NCI-H82 (cell line): ENCODE measurements around the gene TBC1D8B.
A peak's percentile ranks its signal among the peaks of the same experiment; 100 is the strongest.
"Not testable (repeated sequence)": the region's sequence is repeated elsewhere in the genome, so short reads cannot be mapped to it uniquely, and the experiment has no call there.

ENCODE experiments used
- DNase-seq: peaks from one replicate; lab custom pipeline; 2025; lab: John Stamatoyannopoulos, UW

Gene TBC1D8B

DNA sequence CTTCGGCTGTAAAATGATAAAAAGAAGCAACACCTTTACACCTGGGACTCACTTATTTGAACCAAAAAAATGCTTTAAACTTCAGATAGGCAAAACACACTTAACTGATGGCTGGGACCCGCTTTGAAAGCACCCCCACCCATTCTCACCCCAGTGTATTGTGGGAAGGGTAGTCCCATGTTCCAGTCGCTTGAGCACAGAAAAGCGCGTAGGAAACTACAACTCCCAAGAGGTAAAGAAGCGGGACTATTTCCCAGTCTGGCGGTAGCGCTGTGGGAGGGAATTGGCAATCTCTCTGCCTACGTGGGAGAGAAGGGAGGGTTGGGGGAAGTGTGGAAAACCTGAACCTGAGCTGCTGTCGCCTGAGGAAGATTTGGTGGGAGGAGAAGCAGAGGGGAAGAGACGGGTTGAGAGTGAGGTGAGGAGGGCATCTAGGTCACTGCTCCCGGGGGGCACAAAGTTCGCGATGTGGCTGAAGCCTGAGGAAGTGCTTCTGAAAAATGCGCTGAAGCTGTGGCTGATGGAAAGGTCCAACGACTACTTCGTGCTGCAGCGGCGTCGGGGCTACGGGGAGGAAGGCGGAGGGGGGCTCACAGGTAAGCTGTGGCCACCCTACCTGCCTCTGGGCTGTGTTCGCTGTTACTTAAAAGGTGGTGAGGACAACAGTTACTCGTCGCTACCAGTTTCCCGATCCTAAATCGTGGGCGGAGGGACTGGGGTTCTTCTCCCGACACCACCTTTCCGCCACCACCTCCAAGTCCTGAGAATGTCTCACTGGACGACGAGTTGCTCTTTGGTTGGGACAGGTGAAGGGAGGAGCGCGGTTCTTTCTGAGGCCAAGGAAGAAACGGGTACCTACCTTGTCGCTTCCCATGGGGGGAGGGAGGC, at the start of gene TBC1D8B:
Gene TBC1D8B (plus strand): TSS at position 286 of the 888 bp plus-strand sequence. CDS start 181 bp downstream, at position 467.
- peak; percentile 71 for DNase-seq

- not testable (repeated sequence) for DNase-seq
Observed at GRCh38 chrX:106769288-106769687, 33.2 kb upstream of the TBC1D8B start.

DNA sequence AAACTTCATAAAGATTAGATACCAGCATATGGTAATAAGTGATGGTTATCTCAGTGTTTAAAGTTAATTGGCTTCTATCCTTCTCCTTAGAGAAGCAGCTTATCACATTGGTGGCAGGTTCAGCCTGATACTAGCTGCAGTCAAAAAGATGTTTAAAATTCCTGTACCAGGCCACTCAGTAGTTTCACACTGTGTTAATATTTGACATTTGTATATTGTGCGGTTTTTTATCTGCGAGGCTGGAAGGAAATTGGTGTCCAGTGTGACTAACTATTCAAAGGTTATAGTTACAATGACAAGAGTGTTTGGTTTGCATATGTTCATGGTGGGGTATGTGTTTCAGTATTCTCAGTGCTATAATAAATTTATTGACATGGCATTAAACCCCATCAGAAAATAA, 27.5 kb upstream of the TBC1D8B start:
- no peak for DNase-seq

- DNase-seq, result no peak
Observed at GRCh38 chrX:106780264-106780663, 22.2 kb upstream of the TBC1D8B start.

GRCh38 chrX:106780664-106781377, 21.7 kb upstream of the TBC1D8B start:
- DNase-seq, result no peak

- no peak for DNase-seq
Observed at GRCh38 chrX:106783716-106784115, 18.8 kb upstream of the TBC1D8B start.

- no peak for DNase-seq
Observed at GRCh38 chrX:106791495-106791894, 11.0 kb upstream of the TBC1D8B start.

- no peak for DNase-seq
Observed at GRCh38 chrX:106802063-106802387, 448 bp upstream of the TBC1D8B start.

- DNase-seq, result no peak
Observed at GRCh38 chrX:106811131-106811910, 8.8 kb downstream of the TBC1D8B start.

- DNase-seq, result not testable (repeated sequence)
Observed at GRCh38 chrX:106812930-106813329, 10.5 kb downstream of the TBC1D8B start.

DNA sequence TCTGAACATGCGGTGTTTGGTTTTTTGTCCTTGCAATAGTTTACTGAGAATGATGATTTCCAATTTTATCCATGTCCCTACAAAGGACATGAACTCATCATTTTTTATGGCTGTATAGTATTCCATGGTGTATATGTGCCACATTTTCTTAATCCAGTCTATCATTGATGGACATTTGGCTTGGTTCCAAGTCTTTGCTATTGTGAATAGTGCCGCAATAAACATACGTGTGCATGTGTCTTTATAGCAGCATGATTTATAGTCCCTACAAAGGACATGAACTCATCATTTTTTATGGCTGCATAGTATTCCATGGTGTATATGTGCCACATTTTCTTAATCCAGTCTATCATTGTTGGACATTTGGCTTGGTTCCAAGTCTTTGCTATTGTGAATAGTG, 11.6 kb downstream of the TBC1D8B start:
- DNase-seq, result not testable (repeated sequence)

GRCh38 chrX:106862972-106863688, 60.7 kb downstream of the TBC1D8B start:
- peak; percentile 37 for DNase-seq

GRCh38 chrX:106863697-106864096, 61.2 kb downstream of the TBC1D8B start:
- DNase-seq, result no peak

DNA sequence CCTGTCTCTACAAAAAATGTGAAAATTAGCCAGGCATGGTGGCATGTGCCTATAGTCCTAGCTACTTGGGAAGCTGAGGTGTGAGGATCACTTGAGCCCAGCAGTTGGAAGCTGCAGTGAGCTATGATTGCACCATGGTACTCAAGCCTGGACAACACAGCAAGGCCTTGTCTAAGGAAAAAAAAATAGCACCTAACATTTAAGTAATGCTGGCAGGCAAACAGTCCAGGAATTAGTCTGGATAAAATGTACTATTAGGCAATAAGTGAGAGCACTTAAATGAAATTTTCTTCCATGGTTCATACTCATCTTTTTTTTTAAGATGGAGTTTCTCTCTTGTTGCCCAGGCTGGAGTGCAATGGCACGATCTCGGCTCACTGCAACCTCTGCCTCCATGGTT, 70.3 kb downstream of the TBC1D8B start:
- not testable (repeated sequence) for DNase-seq

GRCh38 chrX:106874075-106874474, 71.6 kb downstream of the TBC1D8B start:
- peak; percentile 50 for DNase-seq

- no peak for DNase-seq
Observed at GRCh38 chrX:106875151-106875550, 72.7 kb downstream of the TBC1D8B start.

DNA sequence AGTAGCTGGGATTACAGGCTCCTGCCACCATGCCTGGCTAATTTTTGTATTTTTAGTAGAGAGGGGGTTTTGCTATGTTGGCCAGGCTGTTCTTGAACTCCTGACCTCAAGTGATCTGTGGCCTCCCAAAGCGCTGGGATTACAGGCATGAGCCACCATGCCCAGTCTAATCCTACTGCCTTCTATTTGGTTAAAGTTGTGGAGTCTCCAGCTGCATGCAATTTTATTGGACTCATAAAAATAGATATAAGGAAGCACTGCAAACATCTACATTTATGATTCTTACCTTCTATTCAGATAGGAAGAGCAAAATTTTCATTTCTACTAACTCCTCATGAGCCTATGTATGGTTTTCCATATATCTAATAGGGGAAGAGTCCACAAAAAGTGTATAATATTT, 87.0 kb downstream of the TBC1D8B start:
- no peak for DNase-seq

DNA sequence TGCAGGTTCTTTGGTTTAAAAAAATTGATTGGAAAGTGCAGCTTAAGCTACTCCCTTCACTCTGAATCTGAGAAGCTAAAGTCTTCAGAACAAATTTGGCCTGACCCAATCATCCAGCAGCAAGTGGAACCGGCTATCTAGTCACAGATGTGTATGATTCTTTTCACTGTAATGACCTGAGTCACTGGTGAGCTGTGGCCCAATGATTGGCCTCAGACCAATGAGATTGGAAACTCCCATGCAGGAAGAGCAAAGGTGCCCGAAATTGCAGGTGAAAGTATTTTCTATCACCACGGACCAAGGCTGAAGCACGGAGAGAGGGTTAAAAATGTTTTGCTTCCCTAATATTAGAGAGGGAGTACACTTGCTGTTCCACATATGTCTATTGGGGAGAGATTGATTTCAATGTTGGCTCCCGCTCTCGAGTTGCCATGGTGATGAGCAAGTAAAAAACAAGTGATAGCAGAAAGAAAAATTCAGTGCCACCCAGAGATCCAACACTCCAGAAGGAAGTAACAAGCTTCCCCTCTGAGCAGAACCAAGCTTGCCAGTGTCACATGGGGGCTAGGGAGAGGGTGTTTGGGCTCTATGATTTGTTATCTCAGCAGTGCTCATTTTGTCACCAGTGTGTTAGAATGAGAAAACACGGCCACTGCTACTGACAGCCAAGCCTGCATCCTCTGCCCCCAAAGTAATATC, 89.4 kb downstream of the TBC1D8B start:
- no peak for DNase-seq

- DNase-seq, result peak; percentile 80
Observed at GRCh38 chrX:106894392-106894909, 92.0 kb downstream of the TBC1D8B start.

DNA sequence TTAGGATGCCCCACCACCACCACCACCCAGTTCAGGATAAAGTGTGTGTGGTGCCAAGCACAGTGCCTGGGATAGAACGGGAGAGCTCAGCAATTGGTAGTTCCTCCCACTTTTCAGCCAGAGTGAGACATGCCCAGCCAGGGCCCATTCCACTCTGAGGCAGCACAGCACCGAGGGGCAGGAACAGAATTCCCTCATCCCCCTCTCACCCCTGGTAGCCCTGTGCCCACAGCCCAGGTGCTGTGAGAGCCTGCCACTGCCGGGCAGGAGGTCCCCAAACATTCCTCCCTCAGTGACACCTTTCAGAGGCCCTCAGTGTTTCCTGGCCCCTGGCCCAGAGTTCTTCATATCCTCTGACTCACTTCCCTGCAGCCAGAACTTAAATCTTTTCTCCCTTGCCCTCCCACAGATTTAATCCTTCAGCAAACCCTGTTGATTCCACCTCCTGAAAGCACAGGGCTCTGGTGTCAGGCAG, 92.5 kb downstream of the TBC1D8B start:
- peak; percentile 20 for DNase-seq

- peak; percentile 77 for DNase-seq
Observed at GRCh38 chrX:106897259-106897658, 94.8 kb downstream of the TBC1D8B start.
